Gastrocnemius medialis (tissue), 4 donors: ENCODE results near the gene CFAP54.

ENCODE experiments used
- CTCF ChIP-seq, 5 experiments: fragments of 450-650 bp in 3 of 5; fragments of 200-600 bp in 2 of 5; sonication (generic) in 2 of 5; IDR thresholded peaks in 4 of 5; conservative IDR thresholded peaks in 1 of 5; 1 replicate in 4 of 5; 2 replicates in 1 of 5; pipeline ENCODE4 v1.5.1; 2016 to 2019; ENCODE audit warnings: antibody characterized with exemption in 5 of 5, mild to moderate bottlenecking in 3 of 5, moderate library complexity in 3 of 5
- POLR2A ChIP-seq, 2 donors: fragments of 450-650 bp; IDR thresholded peaks; one replicate each; pipeline ENCODE4 v1.6.1; 2017; ENCODE audit warnings: antibody characterized with exemption in 2 of 2, mild to moderate bottlenecking in 2 of 2, moderate library complexity in 2 of 2

GRCh38 chr12:96570579-96570978 lies 81.2 kb downstream of the CFAP54 start:
- TF ChIP-seq POLR2A (IDR thresholded peaks at IDR 0.05) (no peak), CTCF (IDR thresholded peaks at IDR 0.05 in 4 of 5, conservative IDR thresholded peaks at IDR 0.05 in 1 of 5) (no peak)
